Measurements from ENCODE around the gene CALB2. TPM values are rescaled to one million over a fixed set of nuclear protein-coding genes. Genes with fewer than 3 reads are reported as not detected.

CALB2 gene
- total RNA-seq, 1 experiment from 2014 or later = 1.6 TPM

GRCh38 chr16:71351558-71351901 is 7.0 kb upstream of the CALB2 start (continued):
- TF ChIP-seq, protein P1, sequence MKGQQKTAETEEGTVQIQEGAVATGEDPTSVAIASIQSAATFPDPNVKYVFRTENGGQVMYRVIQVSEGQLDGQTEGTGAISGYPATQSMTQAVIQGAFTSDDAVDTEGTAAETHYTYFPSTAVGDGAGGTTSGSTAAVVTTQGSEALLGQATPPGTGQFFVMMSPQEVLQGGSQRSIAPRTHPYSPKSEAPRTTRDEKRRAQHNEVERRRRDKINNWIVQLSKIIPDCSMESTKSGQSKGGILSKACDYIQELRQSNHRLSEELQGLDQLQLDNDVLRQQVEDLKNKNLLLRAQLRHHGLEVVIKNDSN (CRISPR knock-in tag; IDR thresholded peaks at IDR 0.05) = no peak
- no peak for TF ChIP-seq ETV6 (CRISPR knock-in tag; IDR thresholded peaks at IDR 0.05)
- no peak for TF ChIP-seq TEAD4 (CRISPR knock-in tag; IDR thresholded peaks at IDR 0.05)

DNA sequence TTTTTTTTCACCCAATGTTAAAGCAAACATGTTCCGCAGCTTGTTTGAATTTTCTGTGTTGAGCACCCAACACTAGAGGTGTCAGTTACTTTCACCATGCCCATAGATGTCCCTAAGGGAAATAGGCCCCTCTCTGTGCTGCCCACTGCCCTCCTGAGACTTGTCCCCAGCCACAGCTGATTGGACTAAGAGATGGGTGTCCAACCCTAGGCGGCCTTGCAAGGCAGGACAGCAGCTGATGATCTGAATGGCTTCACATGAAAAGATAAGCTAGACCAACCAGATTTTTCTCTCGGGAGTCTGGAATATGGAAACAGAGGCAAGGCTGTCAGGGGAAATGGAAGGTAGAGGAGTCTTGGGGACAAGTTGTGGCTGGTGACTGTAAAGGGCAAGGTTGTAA is 6.1 kb upstream of the CALB2 start:
- ATAC-seq = no peak
- TF ChIP-seq ATF6 (CRISPR knock-in tag; IDR thresholded peaks at IDR 0.05) (no peak), ETV6 (CRISPR knock-in tag; IDR thresholded peaks at IDR 0.05) (no peak), KAT7 (CRISPR knock-in tag; IDR thresholded peaks at IDR 0.05; ENCODE audit: borderline replicate concordance) (no peak), ELF4 (CRISPR knock-in tag; IDR thresholded peaks at IDR 0.05; ENCODE audit: low read depth) (no peak), NR3C1 (CRISPR knock-in tag; conservative IDR thresholded peaks at IDR 0.05; ENCODE audit: low read depth) (no peak), FOXK1 (CRISPR knock-in tag; IDR thresholded peaks at IDR 0.05) (no peak), AFF4 (CRISPR knock-in tag; IDR thresholded peaks at IDR 0.05; ENCODE audit: borderline replicate concordance) (no peak), ATF1 (CRISPR knock-in tag; IDR thresholded peaks at IDR 0.05) (no peak), IRF1 (CRISPR knock-in tag; IDR thresholded peaks at IDR 0.05) (no peak), ATF2 (CRISPR knock-in tag; IDR thresholded peaks at IDR 0.05; ENCODE audit: borderline replicate concordance, low read depth) (no peak), TCF7 (CRISPR knock-in tag; IDR thresholded peaks at IDR 0.05; ENCODE audit: low read depth) (no peak)
- TF ChIP-seq, protein P2, sequence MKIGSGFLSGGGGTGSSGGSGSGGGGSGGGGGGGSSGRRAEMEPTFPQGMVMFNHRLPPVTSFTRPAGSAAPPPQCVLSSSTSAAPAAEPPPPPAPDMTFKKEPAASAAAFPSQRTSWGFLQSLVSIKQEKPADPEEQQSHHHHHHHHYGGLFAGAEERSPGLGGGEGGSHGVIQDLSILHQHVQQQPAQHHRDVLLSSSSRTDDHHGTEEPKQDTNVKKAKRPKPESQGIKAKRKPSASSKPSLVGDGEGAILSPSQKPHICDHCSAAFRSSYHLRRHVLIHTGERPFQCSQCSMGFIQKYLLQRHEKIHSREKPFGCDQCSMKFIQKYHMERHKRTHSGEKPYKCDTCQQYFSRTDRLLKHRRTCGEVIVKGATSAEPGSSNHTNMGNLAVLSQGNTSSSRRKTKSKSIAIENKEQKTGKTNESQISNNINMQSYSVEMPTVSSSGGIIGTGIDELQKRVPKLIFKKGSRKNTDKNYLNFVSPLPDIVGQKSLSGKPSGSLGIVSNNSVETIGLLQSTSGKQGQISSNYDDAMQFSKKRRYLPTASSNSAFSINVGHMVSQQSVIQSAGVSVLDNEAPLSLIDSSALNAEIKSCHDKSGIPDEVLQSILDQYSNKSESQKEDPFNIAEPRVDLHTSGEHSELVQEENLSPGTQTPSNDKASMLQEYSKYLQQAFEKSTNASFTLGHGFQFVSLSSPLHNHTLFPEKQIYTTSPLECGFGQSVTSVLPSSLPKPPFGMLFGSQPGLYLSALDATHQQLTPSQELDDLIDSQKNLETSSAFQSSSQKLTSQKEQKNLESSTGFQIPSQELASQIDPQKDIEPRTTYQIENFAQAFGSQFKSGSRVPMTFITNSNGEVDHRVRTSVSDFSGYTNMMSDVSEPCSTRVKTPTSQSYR (CRISPR knock-in tag; IDR thresholded peaks at IDR 0.05) = no peak
- TF ChIP-seq, protein P3, sequence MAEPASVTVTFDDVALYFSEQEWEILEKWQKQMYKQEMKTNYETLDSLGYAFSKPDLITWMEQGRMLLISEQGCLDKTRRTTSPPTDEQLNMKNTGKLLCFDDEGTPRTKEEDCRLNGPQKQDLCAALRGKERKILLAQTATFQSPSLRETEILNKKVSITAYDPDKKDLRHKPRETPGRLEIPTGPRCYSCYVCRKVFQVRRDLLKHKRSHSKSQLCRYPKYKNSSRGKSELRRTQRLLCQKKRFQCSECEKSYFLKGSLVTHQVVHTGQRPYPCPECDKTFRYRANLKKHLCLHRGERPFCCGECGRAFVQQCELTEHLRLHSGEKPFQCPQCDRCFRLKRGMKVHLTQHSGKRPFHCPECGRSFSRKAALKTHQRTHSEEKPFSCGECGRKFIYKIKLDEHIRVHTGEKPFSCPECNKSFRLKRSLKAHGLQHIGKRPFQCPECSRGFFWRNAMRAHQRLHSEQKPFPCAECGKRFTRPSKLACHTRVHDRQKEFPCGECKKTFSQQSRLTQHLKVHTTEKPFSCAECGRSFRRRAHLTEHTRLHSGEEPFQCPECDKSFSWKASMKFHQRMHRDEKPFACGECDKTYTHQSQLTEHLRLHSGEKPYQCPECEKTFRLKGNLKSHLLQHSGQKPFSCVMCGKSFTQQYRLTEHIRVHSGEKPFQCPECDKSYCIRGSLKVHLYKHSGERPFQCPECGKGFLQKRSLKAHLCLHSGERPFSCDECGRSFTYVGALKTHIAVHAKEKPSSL (CRISPR knock-in tag; conservative IDR thresholded peaks at IDR 0.05) = no peak
- TF ChIP-seq, protein P4, sequence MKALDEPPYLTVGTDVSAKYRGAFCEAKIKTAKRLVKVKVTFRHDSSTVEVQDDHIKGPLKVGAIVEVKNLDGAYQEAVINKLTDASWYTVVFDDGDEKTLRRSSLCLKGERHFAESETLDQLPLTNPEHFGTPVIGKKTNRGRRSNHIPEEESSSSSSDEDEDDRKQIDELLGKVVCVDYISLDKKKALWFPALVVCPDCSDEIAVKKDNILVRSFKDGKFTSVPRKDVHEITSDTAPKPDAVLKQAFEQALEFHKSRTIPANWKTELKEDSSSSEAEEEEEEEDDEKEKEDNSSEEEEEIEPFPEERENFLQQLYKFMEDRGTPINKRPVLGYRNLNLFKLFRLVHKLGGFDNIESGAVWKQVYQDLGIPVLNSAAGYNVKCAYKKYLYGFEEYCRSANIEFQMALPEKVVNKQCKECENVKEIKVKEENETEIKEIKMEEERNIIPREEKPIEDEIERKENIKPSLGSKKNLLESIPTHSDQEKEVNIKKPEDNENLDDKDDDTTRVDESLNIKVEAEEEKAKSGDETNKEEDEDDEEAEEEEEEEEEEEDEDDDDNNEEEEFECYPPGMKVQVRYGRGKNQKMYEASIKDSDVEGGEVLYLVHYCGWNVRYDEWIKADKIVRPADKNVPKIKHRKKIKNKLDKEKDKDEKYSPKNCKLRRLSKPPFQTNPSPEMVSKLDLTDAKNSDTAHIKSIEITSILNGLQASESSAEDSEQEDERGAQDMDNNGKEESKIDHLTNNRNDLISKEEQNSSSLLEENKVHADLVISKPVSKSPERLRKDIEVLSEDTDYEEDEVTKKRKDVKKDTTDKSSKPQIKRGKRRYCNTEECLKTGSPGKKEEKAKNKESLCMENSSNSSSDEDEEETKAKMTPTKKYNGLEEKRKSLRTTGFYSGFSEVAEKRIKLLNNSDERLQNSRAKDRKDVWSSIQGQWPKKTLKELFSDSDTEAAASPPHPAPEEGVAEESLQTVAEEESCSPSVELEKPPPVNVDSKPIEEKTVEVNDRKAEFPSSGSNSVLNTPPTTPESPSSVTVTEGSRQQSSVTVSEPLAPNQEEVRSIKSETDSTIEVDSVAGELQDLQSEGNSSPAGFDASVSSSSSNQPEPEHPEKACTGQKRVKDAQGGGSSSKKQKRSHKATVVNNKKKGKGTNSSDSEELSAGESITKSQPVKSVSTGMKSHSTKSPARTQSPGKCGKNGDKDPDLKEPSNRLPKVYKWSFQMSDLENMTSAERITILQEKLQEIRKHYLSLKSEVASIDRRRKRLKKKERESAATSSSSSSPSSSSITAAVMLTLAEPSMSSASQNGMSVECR (CRISPR knock-in tag; IDR thresholded peaks at IDR 0.05; ENCODE audit: borderline replicate concordance) = no peak

More for the DNA sequence above, 6.1 kb upstream of the CALB2 start:
- Mint-ChIP-seq H3K4me3 (no peak overlapping the region), H3K27me3 (ENCODE audit: low read depth) (peaks cover 3% of the 10 kb centered on the region), H3K4me1 (peaks cover 15% of the 10 kb centered on the region), H3K27ac (no peak overlapping the region), H3K36me3 (no peaks in the 10 kb centered on the region), H3K9me3 (no peaks in the 10 kb centered on the region)
- CTCF ChIA-PET = interaction anchor here (0.5 to 2.5 kb wide), 3 partner anchors 27 to 70 kb away, joined by 3 to 12 read pairs (median 3); no protein-coding TSS in a partner anchor
- POLR2A ChIA-PET = no interaction called here
- DNase-seq (ENCODE audit: low spot score) = no peak

Data from WTC11 (cell line).